Right forelimb (tissue), 1 donor: ENCODE results near the gene ADAMTSL4.
A peak's percentile ranks its signal among the peaks of the same experiment; 100 is the strongest.

Source experiments
- DNase-seq: peaks from one replicate; pipeline ENCODE4 v3.0.0-alpha.2; 2018

The ADAMTSL4 gene

GRCh38 chr1:150535511-150536287, 13.5 kb upstream of the ADAMTSL4 start:
- DNase-seq, result no peak

GRCh38 chr1:150536836-150537731, 12.1 kb upstream of the ADAMTSL4 start:
- no peak for DNase-seq

GRCh38 chr1:150537732-150538684, 11.2 kb upstream of the ADAMTSL4 start:
- DNase-seq, result no peak

- DNase-seq, result no peak
These were observed 5.6 kb upstream of the ADAMTSL4 start for GRCh38 chr1:150543500-150544143.

GRCh38 chr1:150544204-150544603, 5.0 kb upstream of the ADAMTSL4 start:
- no peak for DNase-seq

- no peak for DNase-seq
These were observed 3.6 kb upstream of the ADAMTSL4 start for GRCh38 chr1:150545486-150546032.

GRCh38 chr1:150546294-150546937, 2.8 kb upstream of the ADAMTSL4 start:
- DNase-seq, result no peak

- DNase-seq, result no peak
These were observed 930 bp upstream of the ADAMTSL4 start for GRCh38 chr1:150548324-150548631.

- no peak for DNase-seq
These were observed 451 bp downstream of the ADAMTSL4 start for GRCh38 chr1:150549496-150550221.

GRCh38 chr1:150550222-150551050, 1.2 kb downstream of the ADAMTSL4 start:
- peak; percentile 83 for DNase-seq

GRCh38 chr1:150551051-150551783, 2.0 kb downstream of the ADAMTSL4 start:
- peak; percentile 65 for DNase-seq

- DNase-seq, result no peak
These were observed 2.5 kb downstream of the ADAMTSL4 start for GRCh38 chr1:150551784-150552127.

- DNase-seq, result peak; percentile 70
These were observed 3.1 kb downstream of the ADAMTSL4 start for GRCh38 chr1:150552128-150552910.

- no peak for DNase-seq
These were observed 3.7 kb downstream of the ADAMTSL4 start for GRCh38 chr1:150552911-150553289.

- no peak for DNase-seq
These were observed 4.3 kb downstream of the ADAMTSL4 start for GRCh38 chr1:150553392-150554085.

- DNase-seq, result no peak
These were observed 4.9 kb downstream of the ADAMTSL4 start for GRCh38 chr1:150554086-150554452.

- no peak for DNase-seq
These were observed 6.2 kb downstream of the ADAMTSL4 start for GRCh38 chr1:150555198-150555970.
